PFSK-1 (cell line): ENCODE results near the gene DLG3.

Source experiments
- FOXP2 ChIP-seq: optimal IDR thresholded peaks from 2 replicates; pipeline ENCODE3; 2011; ENCODE audit warnings: borderline replicate concordance, control low read depth, inconsistent platforms; ENCODE audit not compliant: insufficient read depth; ENCODE audit errors: extremely low read length, extremely low read depth
- POLR2AphosphoS5 ChIP-seq: IDR thresholded peaks from 2 replicates; pipeline ENCODE4 v1.6.1; 2012; ENCODE audit warnings: low read depth, mild to moderate bottlenecking, control low read depth, low read length, moderate library complexity
- SIN3A ChIP-seq: IDR thresholded peaks from 2 replicates; pipeline ENCODE4 v1.6.1; 2012; ENCODE audit warnings: mild to moderate bottlenecking, low read length, moderate library complexity, borderline replicate concordance; ENCODE audit not compliant: insufficient read depth
- TAF1 ChIP-seq: IDR thresholded peaks from 2 replicates; pipeline ENCODE4 v1.6.1; 2012; ENCODE audit warnings: low read length, control low read depth, borderline replicate concordance; ENCODE audit not compliant: insufficient read depth
- TF ChIP-seq, protein P1 (sequence below), 2 experiments: IDR thresholded peaks; 2 replicates each; pipeline versions ENCODE4 v1.6.1 to v1.8.0; 2011 to 2012; ENCODE audit warnings: low read depth in 2 of 2, low read length in 2 of 2, control low read depth in 1 of 2, inconsistent platforms in 1 of 2, mild to moderate bottlenecking in 1 of 2, moderate library complexity in 1 of 2; ENCODE audit not compliant: insufficient read depth in 1 of 2

DNA sequence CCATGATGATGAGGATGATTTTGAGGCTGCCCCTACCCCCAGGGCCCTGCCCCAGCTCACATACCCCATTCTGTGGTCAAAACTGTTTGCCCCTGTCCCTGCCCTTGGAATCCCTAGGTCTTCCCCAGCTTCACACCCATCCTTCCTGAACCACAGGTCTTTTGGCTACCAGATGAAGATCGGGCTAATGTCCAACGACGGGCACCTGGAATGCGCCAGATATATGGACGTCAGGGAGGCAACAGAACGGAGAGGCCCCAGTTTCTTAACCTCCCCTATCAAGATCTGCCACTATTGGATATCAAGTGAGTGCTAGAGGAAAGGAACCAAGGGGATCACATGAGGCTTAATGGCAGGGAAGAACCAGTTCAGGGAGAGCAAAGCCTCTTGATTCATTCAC is 14.9 kb upstream of the DLG3 start:
- TF ChIP-seq TAF1 (no peak), POLR2AphosphoS5 (no peak), SIN3A (no peak), FOXP2 (no peak)
- TF ChIP-seq, protein P1, sequence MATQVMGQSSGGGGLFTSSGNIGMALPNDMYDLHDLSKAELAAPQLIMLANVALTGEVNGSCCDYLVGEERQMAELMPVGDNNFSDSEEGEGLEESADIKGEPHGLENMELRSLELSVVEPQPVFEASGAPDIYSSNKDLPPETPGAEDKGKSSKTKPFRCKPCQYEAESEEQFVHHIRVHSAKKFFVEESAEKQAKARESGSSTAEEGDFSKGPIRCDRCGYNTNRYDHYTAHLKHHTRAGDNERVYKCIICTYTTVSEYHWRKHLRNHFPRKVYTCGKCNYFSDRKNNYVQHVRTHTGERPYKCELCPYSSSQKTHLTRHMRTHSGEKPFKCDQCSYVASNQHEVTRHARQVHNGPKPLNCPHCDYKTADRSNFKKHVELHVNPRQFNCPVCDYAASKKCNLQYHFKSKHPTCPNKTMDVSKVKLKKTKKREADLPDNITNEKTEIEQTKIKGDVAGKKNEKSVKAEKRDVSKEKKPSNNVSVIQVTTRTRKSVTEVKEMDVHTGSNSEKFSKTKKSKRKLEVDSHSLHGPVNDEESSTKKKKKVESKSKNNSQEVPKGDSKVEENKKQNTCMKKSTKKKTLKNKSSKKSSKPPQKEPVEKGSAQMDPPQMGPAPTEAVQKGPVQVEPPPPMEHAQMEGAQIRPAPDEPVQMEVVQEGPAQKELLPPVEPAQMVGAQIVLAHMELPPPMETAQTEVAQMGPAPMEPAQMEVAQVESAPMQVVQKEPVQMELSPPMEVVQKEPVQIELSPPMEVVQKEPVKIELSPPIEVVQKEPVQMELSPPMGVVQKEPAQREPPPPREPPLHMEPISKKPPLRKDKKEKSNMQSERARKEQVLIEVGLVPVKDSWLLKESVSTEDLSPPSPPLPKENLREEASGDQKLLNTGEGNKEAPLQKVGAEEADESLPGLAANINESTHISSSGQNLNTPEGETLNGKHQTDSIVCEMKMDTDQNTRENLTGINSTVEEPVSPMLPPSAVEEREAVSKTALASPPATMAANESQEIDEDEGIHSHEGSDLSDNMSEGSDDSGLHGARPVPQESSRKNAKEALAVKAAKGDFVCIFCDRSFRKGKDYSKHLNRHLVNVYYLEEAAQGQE (IDR thresholded peaks at IDR 0.05; ENCODE audit: insufficient read depth in 1 of 2, low read depth in 2 of 2, low read length in 2 of 2): no peak
